Left colon (tissue), 2 donors: ENCODE results near the gene TEX13B. TPM values are rescaled to one million over a fixed set of nuclear protein-coding genes. Genes with fewer than 3 reads are reported as not detected.

Experiments
- ATAC-seq: fragments of 200-7000 bp; cut with Tn5 transposase; one replicate; pipeline ENCODE4 v1.9.1; 2020; ENCODE audit warnings: mild to moderate bottlenecking, moderate library complexity
- DNase-seq, 2 donors: peaks; one replicate each; pipeline ENCODE4 v3.0.0-alpha.2; 2020
- intact Hi-C, 2 donors: fragments of 100-400 bp; cut with DNase I in 1 of 2; cut with micrococcal nuclease in 1 of 2; formaldehyde crosslinking; loops; one replicate each; pipeline versions ENCODE4 v1.11.2 to v1.14.0; 2022; cut with DNase I, micrococcal nuclease
- long read RNA-seq: library from polyadenylated mRNA; unstranded; transcript quantifications from one replicate; pipeline ENCODE4 v2.0.0, GENCODE V29; 2021
- total RNA-seq, 2 donors: library from RNA; stranded (reverse); fragmentation: NEBNext Ultra II Directional; extraction: Animal tissue kit (Norgen Biotek cat#: 25700); gene quantifications; one replicate each; pipeline ENCODE4 v1.2.1, GENCODE V29; 2021
- donor health status: DM: no; HTN: no; CAD: no.
- donor health status: DM: yes; HTN: yes; CAD: no.

Gene TEX13B, protein sequence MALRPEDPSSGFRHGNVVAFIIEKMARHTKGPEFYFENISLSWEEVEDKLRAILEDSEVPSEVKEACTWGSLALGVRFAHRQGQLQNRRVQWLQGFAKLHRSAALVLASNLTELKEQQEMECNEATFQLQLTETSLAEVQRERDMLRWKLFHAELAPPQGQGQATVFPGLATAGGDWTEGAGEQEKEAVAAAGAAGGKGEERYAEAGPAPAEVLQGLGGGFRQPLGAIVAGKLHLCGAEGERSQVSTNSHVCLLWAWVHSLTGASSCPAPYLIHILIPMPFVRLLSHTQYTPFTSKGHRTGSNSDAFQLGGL
- not detected for total RNA-seq
- long read RNA-seq, result 0 reads

DNA sequence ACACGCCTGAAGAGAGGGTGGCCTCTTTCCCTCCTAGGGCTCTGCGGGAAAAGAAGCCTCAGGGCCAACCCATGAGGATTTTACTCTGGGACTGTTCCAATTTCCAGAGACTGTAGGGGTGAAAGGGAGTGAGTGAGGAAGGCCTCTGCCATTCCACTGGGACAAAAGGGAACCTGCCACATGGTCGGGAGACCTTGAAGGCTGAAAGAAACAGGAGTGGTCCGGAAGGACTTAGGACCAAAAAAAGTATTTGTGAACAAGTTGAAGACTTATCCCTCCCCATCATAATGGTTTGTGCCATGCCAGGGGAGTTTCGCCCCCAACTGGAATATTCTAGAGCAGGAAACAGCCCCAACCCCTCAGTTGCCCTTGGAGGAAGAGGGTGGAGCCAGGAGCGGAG is at the start of gene TEX13B:
Gene TEX13B (minus strand): TSS at position 15 of the 400 bp plus-strand sequence. CDS start 243 bp downstream, outside the sequence.
- intact Hi-C loops, result no loop called here
- DNase-seq (no peak), ATAC-seq (no peak)

DNA sequence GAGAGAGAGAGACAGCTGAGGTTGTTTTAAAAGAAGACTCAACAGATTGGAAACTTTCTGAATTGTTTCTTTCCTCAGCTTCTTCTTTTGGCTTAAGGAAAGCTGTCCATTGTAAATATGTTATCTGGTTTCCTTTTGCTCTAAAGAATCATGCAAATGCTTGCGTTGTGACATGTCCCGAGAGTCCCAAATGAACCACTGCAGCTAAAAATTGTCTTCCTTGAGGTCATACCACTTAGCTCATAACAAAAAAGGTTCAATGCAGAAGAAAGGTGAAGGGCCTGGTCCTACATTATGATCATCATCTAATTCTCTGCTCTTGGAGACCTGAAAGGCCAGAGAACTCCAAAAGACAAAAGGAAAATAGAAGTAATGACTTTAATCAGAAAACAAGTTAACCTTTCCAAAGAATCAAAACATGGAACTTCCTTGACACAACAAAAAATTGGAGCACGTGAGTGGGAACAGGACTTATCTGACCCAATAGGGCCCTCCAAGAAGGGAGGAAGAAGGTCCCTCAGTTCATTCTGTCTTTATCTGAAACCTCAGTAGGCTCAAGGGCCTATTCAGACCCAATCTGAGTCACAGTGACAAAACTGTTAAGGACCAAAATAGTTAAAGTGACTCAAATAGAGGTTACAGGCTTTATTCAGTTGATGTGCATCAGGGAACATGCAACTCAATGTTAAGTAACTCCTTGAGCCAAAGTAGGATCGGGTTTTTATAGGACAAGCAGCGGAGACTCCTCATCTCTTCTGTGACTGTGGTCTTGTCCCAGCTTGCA is 48.0 kb upstream of the TEX13B start:
- intact Hi-C loops, result no loop called here
- ATAC-seq (no peak), DNase-seq (no peak)

DNA sequence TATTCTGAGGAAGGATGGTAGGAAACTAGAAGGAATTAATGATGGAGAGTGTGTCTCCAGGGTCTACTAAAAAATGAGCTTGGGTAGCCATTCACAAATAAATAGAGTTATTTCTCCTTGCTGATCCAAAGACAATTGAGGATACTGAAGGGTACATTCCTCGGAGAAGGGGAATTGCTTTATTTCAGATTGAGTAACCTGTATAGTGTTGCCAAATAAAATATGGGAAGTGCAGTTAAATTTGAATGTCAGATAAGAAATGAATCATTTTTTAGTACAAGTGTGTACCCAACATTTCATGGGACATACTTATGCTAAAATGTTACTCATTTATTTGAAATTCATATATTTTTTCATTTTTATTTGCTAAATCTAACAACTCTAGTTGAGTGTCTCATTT is 46.7 kb upstream of the TEX13B start:
- ATAC-seq, result no peak
- no peak for DNase-seq
- intact Hi-C loops, result no loop called here

DNA sequence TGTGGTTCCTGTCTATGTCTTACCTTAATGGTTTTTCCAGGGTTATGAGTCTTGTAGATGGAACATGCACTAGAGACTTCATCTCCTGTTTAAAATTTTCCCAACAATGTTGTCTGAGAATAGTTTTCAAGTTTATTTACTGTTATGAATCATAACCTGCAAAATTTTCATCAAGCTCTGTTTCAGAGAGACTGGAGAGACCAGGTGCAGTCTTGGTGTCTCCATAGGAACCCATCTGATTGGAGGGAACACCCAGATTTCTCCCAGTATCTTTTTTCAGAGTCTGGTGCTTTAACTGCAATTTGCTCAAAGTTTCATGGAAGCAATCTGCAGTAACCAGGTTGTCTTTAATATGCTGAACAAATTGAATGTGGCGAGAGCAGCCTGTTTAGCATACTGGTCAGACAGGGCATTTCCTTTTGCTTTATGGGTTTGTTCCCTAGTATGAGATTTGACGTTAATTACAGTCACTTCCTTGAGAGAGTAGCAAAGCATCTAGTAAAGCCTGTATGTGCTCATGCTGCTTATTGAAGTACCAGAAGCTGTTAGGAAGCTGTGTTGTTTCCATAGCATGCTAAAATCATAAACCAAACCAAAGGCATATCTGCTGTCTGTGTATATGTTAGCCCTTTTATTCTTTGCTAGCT is 43.9 kb upstream of the TEX13B start:
- intact Hi-C loops, result no loop called here
- peak; percentile 98 for ATAC-seq
- no peak for DNase-seq

DNA sequence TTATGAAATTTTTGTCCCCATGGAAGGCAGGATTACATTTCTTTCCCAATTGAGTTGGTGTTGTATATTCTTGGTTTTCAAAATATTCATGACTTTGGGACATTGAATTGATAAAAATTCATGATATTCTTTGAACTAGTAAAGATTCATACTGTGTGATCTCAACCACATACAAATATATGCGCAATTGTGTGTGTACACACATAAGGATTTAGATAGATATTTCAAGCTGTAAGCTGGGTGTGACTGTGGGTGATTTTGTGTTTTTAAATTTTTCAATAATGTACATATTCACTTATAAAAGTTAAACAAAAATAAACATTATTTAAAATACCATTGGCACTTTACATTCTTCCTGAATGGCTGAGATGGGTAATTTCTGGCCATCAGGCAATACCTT is 43.2 kb upstream of the TEX13B start:
- DNase-seq, result no peak
- no peak for ATAC-seq
- intact Hi-C loops, result no loop called here

DNA sequence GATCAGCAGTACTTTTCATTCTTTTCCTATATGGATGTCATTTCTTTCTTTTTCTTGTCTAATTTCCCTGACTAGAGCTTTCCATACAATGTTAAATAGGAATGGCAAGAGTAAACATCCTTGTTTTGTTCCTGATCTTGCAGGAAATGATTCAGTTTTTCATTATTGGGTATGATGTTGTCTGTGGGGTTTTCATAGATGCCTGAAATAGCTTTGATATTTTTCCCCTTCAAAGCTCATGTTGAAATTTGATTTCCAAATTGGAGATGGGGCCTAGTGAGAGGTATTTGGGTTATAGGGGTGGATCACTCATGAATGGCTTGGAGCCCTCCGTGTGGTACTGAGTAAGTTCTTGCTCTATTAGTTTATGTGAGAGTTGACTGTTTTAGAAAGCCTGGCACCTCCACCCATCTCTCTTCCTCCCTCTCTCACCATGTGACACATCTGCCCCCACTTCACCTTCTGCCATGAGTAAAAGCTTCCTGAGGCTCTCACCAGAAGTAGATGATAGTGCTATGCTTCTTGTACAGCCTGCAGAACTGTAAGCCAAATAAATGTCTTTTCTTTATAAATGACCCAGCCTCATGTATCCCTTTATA is 40.4 kb upstream of the TEX13B start:
- no peak for DNase-seq
- no peak for ATAC-seq
- intact Hi-C loops, result no loop called here

DNA sequence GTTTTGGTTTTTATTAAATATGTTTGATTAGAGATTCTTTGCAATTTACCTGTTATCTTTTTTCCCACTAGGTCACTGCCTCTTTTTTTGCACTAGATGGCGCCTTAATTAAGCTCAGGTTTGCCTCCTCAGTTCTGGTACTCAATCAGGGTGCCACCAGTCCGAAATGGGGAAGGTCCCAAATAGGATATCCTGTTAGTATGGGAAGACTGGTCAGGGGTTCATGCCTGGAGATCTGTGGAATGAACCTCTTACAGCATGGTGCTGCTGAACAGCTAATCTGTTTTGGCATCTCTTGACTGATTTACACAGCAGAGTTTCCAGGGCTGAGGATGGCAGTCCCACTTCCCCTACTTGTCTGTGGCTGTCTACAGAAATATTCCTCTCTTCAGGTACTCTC is 38.5 kb upstream of the TEX13B start:
- intact Hi-C loops, result no loop called here
- ATAC-seq (peak; percentile 35), DNase-seq (no peak)

DNA sequence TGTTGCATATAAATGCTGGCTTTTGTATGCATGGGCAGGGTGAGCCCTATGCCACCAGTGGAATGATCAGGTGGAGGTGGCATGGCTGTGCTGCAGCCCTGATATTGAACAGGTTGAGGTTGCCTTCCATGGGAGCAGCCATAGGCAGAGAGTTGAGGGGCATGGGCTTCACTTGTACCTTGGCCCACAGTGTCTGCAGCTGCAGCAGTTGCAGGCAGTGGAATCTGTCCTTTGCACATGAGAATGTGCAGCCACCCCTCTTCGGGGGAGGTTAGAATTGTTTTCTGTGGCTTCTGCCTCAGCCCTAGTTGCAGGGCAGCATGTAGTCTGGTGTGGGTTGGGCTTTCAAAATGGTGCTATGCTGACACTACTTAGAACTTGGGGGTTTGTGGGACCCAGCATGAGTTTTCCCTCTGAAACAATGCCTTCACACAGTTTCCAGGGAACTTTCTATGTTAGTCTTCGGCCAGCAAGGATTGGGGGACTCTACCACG is 37.3 kb upstream of the TEX13B start:
- intact Hi-C loops, result no loop called here
- DNase-seq (no peak), ATAC-seq (no peak)

DNA sequence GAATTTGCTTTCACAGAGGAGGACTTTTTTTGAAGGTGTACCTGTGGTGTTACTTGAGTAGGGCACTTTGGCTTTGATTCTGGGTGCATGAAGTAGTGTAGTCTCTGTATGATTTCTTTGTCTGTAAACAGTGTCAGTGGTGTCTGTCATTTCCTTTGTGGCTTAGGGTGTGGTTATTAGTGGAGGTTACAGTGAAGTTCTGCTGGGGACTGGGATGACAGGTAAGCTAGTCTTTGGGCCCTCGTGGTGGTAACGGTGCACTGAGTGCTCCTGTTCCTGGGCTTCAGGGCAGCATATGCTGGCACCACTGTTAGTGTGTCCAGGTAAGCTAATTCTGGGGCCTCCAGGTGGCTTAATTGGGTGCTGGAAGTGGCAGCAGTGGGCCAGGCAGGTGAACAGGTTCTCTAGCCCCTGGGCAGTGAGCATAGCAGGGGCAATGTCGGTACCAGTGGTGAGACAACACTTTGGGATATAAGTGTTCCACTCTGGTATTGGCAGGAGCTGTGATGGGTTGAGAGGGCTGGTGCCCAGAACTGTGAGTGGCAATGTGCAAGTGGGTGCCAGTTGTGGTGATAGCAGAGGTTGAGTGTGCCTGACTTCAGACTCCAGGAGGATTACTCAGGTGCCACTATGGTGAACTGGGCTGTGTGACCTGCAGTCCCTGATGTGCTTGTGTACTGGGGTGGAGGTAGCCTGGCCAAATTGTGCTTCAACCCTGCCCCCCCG is 36.6 kb upstream of the TEX13B start:
- intact Hi-C loops, result no loop called here
- ATAC-seq, result no peak
- no peak for DNase-seq

DNA sequence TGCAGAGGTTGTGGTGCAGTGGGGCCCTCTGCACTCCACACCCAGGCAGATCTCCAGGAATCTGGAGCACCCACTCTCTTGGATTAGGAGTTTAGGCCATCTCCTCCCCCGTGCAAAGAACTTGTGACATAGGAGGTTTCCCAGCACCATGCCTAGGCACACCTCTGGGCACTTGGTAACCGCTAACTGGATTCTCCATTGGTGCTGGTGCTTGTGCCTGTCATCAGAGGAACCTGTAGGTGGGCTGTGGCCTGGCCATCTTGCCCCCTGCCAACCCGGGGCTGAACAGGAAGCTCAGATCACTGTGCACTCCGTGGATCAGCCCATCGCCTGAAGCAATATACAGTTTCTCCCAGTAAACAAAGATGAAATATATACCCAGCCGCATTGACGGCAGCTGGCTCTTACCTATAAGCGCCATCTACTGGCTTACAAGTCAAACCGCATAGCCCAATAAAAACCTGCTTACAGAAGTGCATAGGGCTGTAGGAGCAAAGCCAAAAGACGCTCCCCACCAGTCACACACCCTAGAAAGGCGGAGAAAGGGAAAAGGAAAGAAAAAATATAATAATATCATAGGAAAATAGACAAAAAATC is 19.1 kb upstream of the TEX13B start:
- peak in 1 of 2 donors; percentile 8 for DNase-seq
- intact Hi-C loops, result no loop called here
- ATAC-seq, result peak; percentile 84

DNA sequence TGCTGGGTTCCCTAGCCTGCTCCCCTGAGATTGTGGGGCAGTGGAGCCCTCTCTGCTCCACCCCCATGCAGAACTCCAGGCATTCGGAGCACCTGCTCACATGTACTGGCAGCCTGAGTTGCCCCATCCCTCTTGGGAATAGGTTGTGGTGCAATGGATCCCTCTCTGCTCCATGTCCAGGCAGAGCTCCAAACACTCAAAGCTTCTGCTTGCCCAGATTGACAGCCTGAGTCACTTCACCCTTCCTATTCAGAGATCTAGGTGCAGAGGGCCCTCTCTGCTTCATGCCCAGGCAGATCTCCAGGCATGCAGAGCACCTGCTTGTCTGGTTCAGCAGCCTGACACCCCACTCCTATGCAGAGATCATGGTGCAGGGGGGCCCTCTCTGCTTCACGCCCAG is 18.6 kb upstream of the TEX13B start:
- intact Hi-C loops, result no loop called here
- ATAC-seq, result no peak
- no peak for DNase-seq

DNA sequence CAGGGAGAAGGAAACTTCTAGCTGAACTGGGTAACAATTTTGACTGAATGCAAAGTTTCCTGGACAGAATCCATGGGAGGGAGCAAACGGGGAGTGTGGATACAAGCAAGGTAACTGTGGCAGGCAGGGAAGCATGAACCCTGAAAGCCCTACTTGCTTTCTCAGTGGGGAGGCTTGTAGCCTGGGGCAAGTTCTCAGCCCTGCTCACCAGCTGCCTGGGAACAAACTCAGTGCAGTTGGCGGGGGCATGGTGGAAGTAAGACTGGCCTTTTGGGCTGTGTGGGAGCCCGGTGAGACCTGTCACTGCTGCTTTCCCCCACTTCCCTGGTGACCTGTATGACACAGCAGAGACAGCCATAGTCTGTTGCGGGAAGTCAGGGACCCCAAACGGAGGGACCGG is 14.0 kb upstream of the TEX13B start:
- intact Hi-C loops, result no loop called here
- ATAC-seq (no peak), DNase-seq (no peak)

DNA sequence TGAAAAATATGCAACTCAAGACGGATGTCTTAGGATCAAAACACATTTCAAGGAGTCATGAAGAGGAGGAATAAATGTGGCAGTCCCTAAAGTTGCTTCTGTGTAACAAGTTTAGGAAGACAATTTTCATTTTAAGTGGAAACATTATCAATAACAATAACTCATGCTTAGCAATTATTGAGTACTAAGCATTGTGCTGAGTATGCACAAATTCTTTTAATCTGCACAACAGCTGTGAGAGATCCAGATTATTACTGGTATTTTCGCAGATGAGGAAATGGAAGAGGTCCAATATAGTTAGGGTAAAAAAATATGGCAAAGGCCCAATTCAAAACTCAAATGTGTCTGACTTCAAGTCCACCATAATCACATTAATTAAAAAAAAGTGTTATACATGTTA is 2.9 kb upstream of the TEX13B start:
- intact Hi-C loops, result no loop called here
- ATAC-seq (no peak), DNase-seq (no peak)

DNA sequence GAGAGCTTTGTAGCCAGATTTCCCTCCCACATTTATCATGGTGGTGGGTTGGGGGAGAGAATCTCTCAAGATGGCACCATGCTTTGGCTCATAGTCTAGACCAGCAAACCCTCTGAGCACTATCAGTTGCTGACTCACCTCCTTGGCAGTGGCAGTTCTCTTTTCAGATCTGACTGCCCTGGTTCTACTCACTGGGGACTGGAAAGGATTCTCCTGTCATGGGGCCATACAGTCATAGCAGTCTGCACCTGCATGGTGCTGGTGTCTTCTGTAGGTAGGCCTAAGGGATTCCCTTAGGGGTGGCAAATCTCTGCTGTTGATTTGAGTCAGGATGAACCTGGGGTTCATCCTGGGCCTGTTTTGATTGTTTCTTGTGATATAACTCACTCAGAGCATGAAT is 2.6 kb downstream of the TEX13B start:
- DNase-seq (no peak), ATAC-seq (no peak)
- intact Hi-C loops, result no loop called here

DNA sequence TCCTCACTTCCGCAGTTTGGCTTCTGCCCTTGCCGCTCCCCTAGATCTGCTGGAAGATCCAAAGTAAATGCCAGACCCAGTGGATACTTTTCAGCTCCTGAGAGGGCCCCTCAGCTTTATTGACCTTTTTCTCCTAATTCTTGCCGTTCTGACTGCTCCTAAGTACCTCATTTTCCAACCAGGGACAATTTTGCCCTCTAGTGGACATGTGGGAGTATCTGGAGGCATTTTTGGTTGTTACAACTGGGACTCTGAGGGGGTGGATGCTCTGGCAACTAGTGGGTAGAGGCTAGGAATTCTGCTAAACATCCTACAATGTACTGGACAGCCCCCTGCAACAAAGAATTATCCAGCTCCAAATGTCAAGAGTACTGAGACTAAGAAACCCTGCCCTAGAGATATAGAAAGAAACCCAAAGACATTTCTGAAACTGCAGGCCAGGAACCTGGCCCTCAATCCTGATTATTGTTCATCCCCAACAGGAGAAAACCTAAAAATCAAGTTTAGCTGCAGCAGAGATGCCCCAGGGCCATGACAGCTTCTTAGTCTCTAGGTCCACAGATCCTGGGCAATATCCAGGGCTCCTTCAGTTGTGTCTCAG is 3.4 kb downstream of the TEX13B start:
- no peak for ATAC-seq
- intact Hi-C loops, result no loop called here
- no peak for DNase-seq

DNA sequence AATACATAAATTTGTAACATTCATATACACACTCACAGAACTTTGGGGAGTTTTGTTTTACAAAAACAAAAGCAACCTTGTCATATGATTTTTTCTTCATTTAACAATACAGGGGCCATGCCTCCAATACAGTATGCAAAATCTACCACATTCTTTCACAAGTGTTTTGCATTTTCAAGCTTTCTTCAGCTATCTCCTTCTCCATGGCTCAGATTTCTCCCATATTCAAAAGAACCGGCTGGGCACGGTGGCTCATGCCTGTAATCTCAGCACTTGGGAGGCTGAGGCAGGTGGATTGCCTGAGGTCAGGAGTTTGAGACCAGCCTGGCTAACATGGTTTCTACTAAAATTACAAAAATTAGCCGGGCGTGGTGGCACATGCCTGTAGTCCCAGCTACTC is 4.1 kb downstream of the TEX13B start:
- intact Hi-C loops, result no loop called here
- DNase-seq, result no peak
- ATAC-seq, result no peak

DNA sequence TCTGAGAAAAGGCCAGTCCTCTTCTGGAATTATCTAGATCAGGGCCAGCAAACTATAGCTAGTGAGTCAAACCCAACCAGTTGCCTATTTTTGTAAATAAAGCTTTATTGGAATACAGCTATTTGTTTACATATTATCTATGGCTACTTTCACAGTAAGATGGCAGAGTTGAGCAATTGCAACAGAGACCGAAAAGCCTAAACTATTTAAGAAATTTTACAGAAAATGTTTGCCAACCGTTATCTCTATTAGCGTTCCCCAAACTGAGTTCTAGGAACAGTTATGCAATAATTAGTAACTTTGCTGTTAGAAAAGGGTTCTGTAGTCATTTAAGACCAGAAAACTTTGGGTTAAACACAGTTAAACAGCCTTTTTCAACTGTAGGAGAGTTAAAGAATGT is 10.5 kb downstream of the TEX13B start:
- intact Hi-C loops, result no loop called here
- ATAC-seq (no peak), DNase-seq (no peak)

DNA sequence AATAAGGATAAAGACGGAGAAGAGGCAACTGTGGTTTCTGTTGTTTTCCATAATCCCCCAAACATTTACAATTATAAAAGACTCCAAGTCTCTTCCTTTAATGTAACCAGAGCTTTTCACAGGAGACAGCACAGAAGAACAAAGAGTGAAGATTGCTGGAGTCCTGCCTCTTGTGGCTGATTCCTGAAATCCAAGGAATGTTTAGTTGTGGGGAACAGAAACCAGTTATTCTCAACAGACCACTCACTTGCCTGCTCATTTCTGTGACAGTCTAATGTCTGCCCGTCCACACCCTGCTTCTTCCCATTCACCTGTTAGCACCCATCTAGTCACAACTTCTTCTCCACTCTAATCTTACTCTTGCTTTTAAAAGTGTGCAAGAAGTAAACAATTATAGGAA is 12.1 kb downstream of the TEX13B start:
- intact Hi-C loops, result no loop called here
- ATAC-seq, result no peak
- no peak for DNase-seq
